A673 (cell line): Measurements from ENCODE around the gene TSSC4.

Experiments used
- EZH2 ChIP-seq: fragments of 200-600 bp; sonication (generic); IDR thresholded peaks from 2 replicates; pipeline ENCODE4 v1.6.1; 2017; ENCODE audit warnings: borderline replicate concordance, low read depth, mild to moderate bottlenecking, mixed read lengths, antibody characterized with exemption, low read length; ENCODE audit not compliant: poor library complexity, severe bottlenecking
- TF ChIP-seq, protein P1 (sequence below): fragments of 300-800, 200-600 bp; sonication (generic); conservative IDR thresholded peaks from 2 replicates; pipeline ENCODE4 v1.5.1; 2017; ENCODE audit warnings: low read depth, mild to moderate bottlenecking, antibody characterized with exemption, low read length, moderate library complexity, mixed read lengths

DNA sequence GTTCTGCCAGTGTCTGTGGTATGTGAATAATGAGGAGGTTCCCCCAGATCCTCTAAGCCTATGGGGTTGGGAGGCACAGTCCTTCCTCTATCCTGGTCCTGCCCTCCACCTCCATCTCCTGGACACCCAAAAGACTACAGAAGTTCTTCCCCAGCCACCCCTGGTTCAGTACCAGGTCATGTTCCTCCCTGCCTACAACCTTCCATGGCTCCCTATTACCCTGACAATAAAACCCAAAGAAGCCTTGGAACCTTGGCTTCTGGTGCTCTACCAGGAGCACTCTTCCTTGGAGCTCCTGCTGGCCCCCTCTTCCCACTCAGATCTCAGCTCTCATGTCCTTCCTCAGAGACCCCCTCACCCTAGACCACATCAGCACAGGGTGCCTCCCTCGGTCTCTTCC, 30.8 kb downstream of the TSSC4 start:
- TF ChIP-seq EZH2 = no peak
- TF ChIP-seq, protein P1, sequence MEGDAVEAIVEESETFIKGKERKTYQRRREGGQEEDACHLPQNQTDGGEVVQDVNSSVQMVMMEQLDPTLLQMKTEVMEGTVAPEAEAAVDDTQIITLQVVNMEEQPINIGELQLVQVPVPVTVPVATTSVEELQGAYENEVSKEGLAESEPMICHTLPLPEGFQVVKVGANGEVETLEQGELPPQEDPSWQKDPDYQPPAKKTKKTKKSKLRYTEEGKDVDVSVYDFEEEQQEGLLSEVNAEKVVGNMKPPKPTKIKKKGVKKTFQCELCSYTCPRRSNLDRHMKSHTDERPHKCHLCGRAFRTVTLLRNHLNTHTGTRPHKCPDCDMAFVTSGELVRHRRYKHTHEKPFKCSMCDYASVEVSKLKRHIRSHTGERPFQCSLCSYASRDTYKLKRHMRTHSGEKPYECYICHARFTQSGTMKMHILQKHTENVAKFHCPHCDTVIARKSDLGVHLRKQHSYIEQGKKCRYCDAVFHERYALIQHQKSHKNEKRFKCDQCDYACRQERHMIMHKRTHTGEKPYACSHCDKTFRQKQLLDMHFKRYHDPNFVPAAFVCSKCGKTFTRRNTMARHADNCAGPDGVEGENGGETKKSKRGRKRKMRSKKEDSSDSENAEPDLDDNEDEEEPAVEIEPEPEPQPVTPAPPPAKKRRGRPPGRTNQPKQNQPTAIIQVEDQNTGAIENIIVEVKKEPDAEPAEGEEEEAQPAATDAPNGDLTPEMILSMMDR = no peak
